Activated naive CD4-positive, alpha-beta T cell treated with anti-CD3 and anti-CD28 coated beads, Interleukin-2, amount 50 U/mL, for 16 hours (primary cell): Measurements from ENCODE around the gene DLG2.

Source experiments
- DNase-seq: peaks from one replicate; pipeline ENCODE4 v3.0.0-alpha.2; 2020

Gene DLG2

GRCh38 chr11:83862033-83862432, 1765.1 kb downstream of the DLG2 start:
- DNase-seq, result no peak

- no peak for DNase-seq
Observed at GRCh38 chr11:83858694-83859093, 1768.5 kb downstream of the DLG2 start.

GRCh38 chr11:83855237-83855636, 1771.9 kb downstream of the DLG2 start:
- DNase-seq, result no peak

GRCh38 chr11:83852775-83853442, 1774.2 kb downstream of the DLG2 start:
- no peak for DNase-seq

GRCh38 chr11:83852012-83852411, 1775.1 kb downstream of the DLG2 start:
- DNase-seq, result no peak

GRCh38 chr11:83847467-83848034, 1779.6 kb downstream of the DLG2 start:
- DNase-seq, result no peak

- DNase-seq, result no peak
Observed at GRCh38 chr11:83845797-83846196, 1781.3 kb downstream of the DLG2 start.

GRCh38 chr11:83840326-83840725, 1786.8 kb downstream of the DLG2 start:
- DNase-seq, result no peak

- DNase-seq, result no peak
Observed at GRCh38 chr11:83836883-83837654, 1790.1 kb downstream of the DLG2 start.

- DNase-seq, result no peak
Observed at GRCh38 chr11:83836065-83836464, 1791.1 kb downstream of the DLG2 start.

GRCh38 chr11:83835423-83835822, 1791.7 kb downstream of the DLG2 start:
- no peak for DNase-seq

- DNase-seq, result no peak
Observed at GRCh38 chr11:83831929-83832328, 1795.2 kb downstream of the DLG2 start.

GRCh38 chr11:83827940-83828554, 1799.1 kb downstream of the DLG2 start:
- no peak for DNase-seq

- DNase-seq, result no peak
Observed at GRCh38 chr11:83827520-83827919, 1799.6 kb downstream of the DLG2 start.

GRCh38 chr11:83826078-83826477, 1801.1 kb downstream of the DLG2 start:
- no peak for DNase-seq

GRCh38 chr11:83823461-83824025, 1803.6 kb downstream of the DLG2 start:
- no peak for DNase-seq

GRCh38 chr11:83819931-83820549, 1807.1 kb downstream of the DLG2 start:
- DNase-seq, result no peak

GRCh38 chr11:83818349-83818748, 1808.8 kb downstream of the DLG2 start:
- DNase-seq, result no peak

GRCh38 chr11:83816572-83817187, 1810.5 kb downstream of the DLG2 start:
- DNase-seq, result no peak

GRCh38 chr11:83815736-83816135, 1811.4 kb downstream of the DLG2 start:
- DNase-seq, result no peak

- DNase-seq, result no peak
Observed at GRCh38 chr11:83813296-83813695, 1813.8 kb downstream of the DLG2 start.

GRCh38 chr11:83809274-83809673, 1817.9 kb downstream of the DLG2 start:
- DNase-seq, result no peak
